Inferior parietal cortex (tissue), 1 donor: Measurements from ENCODE around the gene CUX1.

Experiments used
- DNase-seq: peaks from one replicate; pipeline ENCODE4 v3.0.0-alpha.2; 2016; ENCODE audit errors: extremely low spot score

CUX1 gene

DNA sequence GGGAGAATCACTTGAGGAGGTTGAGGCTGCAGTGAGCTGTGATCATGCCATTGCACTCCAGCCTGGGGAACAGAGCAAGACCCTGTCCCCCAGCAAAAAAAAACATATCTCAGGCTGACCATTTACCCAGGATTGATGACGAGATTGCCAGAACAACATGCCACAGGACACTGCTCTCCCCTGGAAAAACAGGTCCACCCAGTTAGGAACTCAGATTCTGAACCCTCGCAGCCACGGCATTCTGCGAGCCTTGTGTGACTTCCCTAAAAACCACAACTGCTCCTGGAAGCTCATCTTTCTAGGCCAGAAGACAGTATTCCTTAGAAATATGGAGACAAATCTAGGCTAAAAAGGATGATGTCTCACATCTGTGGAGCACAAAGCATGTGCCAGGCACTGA is 427.2 kb downstream of the CUX1 start:
- DNase-seq = no peak

- DNase-seq = no peak
Measured at GRCh38 chr7:102248081-102248455, 430.6 kb downstream of the CUX1 start.

DNA sequence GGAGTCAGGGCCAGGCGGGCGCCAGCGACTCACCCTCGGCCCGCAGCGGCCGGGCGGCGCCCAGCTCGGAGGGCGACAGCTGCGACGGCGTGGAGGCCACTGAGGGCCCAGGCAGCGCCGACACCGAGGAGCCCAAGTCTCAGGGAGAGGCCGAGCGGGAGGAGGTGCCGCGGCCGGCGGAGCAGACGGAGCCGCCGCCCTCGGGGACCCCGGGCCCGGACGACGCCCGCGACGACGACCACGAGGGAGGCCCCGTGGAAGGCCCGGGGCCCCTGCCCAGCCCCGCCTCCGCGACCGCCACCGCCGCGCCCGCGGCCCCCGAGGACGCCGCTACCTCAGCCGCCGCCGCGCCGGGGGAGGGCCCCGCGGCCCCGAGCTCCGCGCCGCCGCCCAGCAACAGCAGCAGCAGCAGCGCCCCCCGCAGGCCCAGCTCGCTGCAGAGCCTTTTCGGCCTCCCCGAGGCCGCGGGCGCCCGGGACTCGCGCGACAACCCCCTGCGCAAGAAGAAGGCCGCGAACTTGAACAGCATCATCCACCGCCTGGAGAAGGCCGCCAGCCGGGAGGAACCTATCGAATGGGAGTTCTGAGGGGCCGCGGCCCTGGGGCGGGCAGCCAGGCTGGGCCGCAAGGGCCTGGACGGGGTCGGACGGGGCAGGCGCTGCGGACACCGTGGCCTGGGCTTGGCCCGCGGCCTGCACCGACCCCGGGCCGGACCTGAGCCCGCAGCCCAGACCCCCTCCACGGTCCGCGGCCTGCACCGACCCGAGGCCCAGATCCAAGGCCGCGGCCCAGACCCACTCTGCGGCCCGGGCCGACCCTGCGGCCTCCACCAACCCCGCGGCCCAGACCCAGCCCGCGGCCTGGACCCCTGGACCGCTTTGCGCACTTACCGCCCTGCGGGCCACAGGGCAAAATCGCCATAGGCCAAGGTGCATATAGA is 431.3 kb downstream of the CUX1 start:
- DNase-seq = no peak

DNA sequence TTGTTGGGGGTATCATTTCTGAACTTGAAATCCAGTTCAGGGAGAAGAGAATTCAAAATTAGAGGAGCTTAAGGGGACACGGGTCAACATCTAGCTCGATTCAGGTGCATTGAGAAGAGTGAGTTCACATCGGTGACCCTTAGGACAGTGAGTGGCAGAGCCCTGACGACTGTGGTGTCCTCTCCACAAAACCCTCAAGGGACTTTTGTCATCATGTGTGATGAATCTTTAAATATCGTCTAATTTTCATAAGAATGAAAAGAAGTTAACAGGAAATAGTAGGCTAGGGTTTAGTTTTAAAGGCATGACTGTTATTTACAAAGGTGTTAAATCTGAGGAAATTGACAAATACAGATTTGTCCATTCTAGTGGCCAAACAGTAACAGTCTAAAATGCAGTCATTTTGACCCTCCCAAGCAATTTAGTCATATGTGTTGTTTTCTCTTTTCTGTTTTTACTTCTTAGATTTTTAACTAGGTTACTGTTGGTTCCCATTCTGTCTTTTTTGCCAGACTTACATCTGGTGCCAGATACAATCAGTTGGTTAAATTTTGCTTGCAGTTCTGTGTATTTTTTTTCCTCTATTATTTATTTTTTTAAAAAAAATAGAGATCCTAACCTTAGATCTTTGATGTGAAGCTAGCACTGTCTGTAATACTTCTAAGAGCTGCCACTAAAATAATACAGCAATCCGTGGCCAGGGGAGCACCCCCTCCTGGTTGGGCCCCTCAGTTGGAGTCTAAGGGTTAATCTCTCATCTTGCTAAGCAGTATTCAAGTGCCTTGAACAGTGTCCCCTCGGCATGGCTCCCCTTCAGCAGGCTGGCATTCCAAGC is 434.3 kb downstream of the CUX1 start:
- DNase-seq = no peak

GRCh38 chr7:102252366-102252982 is 435.0 kb downstream of the CUX1 start:
- no peak for DNase-seq

DNA sequence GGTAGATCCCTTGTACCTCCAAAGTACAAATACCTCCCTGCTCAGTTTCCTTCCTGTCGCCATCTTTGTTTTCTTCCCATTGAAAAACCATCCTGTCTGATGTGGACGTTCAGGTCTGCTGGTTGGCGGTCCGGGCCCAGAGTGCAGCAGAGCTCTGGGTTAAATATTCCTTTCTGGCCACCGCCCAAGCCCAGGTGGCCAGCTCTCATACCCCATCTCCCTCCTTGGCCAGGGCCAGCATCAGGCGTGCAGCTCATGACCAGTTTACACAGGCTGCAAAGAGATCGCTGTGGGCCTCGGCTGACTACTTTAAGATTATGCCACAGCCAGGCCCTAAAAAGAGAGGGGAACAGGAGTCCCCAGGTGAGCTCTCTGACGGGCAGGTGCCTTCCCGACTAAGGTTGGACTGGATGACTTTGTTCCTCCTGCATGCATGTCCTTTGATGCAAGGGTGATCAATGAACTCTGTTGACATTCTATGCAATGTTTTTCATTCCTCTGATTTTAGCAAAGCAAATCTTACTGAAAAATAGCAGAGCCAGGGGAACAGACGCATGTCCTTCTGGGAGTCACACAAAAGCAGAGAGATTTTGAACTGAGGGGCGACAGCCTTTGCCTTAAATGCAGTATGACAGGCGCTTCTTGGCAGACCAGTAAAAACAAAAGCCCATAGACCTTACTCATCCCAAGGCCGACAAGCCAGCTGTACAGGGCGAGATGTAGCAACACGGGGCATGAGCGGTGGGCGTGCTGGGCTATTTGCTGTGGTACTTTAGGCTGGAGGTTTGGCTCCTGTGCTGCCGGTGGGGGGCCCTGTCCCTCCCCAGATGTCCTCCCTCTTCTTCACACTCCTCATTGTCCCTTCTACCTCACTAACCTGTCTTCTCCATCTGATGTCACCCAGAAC is 435.9 kb downstream of the CUX1 start:
- DNase-seq = no peak

GRCh38 chr7:102253973-102254370 is 436.5 kb downstream of the CUX1 start:
- no peak for DNase-seq

GRCh38 chr7:102254521-102254920 is 437.1 kb downstream of the CUX1 start:
- no peak for DNase-seq

GRCh38 chr7:102255501-102255900 is 438.1 kb downstream of the CUX1 start:
- no peak for DNase-seq

- no peak for DNase-seq
Measured at GRCh38 chr7:102255916-102256315, 438.5 kb downstream of the CUX1 start.

- no peak for DNase-seq
Measured at GRCh38 chr7:102258073-102258748, 440.8 kb downstream of the CUX1 start.

DNA sequence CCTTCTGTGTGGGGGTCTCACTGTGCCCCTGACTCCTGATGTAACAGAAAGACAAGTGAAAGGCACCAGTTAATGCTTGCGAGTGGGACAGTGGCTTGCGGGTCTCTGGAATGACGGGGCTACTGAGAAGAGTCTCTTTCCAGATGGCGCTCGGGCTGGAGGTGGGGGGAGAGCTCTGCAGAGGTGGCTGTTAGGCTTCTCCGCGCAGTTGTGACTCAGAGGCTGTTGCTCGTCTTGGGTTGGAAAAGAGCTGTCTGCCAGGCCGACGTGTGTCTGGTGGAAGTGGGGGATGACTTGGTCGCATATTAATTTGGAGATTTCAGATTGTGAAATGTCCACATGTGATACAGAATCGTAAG is 441.3 kb downstream of the CUX1 start:
- DNase-seq = no peak

DNA sequence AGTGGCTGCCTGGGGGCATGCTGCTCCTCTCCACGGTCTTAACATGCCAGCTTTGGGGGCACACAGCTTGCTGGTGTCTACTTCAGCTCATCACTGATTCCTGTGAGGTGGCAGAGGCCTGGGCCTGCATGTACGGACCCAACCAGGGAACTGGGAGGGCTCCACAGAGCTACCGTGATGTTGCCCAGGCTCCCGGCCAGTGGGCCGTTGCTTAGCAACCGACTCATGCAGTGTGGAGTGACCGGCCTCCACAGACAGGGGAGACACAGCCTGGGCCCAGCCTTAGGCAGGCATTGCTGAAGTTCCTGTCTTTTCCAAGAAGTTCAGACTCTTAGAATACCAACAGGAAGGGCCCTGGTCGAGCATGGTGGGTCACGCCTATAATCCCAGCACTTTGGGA is 443.4 kb downstream of the CUX1 start:
- peak; percentile 29 for DNase-seq

DNA sequence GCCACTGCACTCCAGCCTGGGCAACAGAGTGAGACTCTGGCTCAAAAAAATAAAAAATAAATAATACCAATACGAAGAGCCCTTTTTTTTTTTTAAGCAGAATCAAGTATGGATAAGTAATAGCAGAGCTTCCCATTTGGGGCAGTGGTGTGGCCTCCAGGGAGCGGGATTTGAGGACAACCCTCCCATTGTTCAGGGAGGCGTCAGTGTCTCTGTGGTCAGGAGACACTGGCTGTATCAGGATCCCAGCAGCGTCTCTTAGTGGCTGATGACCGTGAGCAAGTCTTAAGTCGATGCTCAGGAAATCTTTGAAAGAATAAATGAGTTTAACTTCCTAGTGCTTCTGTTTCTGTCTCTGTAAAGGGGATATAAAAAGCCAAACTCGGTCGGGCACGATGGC is 444.0 kb downstream of the CUX1 start:
- DNase-seq = no peak

GRCh38 chr7:102262546-102262945 is 445.1 kb downstream of the CUX1 start:
- DNase-seq = no peak

DNA sequence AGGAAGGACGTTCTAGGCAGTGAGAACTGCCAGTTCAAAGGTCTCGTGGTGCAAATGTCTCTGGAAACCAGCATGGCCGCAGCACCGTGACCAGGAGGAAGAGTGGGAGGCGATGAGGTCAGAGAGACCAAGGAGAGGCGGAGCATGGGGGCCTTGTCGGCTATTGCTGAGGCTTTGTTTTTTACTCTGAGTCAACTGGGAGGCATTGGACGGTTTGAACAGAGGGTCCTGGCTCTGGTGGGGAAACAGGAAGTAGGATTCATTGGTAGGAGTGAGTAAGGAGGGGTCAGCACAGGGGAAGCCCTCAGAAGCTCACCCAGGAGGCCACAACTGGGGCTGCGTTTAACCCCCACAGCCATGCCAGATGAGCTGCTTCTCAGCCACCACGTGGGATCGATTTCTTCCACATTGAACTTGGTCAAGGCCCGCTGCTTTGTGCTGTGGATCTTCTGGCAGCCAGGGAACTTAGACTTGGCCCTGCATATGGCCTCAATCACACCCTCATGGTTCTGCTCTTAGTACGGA is 447.0 kb downstream of the CUX1 start:
- DNase-seq = no peak

DNA sequence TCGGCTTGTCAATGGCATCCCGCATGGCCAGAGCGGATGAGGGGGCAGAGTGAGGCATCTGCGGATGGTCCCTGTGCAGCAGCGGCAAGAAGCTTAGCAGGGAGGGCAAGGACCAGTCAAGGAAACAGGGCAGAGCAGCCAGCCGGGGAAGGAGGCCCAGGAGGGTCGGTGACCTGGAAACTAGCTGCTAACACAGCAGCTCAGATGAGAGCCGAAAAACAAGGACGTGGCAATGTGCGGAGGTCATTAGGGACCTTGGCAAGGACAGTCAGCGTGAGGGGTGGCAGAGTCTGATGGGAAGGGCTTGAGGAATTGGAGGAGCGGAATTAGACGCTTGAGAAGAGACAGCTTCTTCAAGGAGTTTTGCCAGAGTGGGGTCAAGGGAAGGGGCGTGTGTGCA is 449.1 kb downstream of the CUX1 start:
- no peak for DNase-seq

GRCh38 chr7:102268635-102269034 is 451.2 kb downstream of the CUX1 start:
- no peak for DNase-seq

DNA sequence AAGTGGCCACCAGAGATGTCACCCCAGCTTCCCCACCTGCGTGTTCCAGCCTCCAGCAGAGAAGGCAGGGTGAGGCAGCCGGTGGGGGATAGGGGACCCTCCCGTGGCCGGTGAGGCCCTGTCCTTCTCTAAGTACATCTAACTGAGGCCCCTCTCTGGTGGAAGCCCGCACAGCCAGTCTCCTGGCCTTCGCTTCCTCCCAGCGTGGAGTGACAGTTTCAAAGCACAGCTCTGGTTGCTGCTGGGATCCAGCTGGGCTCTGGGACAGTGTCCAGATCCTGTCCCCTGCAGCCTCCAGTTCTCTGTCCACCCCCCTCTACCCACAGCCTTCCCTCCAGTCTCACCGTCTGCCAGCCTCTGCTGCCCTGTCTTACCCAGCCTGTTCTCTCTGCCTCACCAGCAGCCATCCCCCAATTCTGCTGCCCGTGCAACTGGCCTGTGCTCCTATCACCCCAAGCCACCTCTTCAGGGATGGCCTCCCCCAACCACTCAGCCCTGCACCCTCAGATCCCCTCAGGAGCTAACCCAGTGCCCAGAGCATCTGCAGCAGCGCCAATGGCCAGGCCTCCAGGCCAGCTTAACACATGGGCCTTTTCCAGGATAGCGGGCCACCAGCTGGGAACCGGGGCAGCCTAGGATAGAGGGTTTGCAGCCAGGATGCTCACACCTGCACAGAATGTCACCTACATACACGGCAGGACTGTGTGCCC is 452.9 kb downstream of the CUX1 start:
- DNase-seq = no peak
